ENCODE measurements around the gene PKM.

- TF ChIP-seq CTCF (IDR thresholded peaks at IDR 0.05) = no peak
- no peak for TF ChIP-seq POLR2A (IDR thresholded peaks at IDR 0.05)
Measured at GRCh38 chr15:72239652-72240051, 8.7 kb upstream of the PKM start.

Measured in sigmoid colon (tissue), 3 donors.